GM19463 (cell line): ENCODE results near the gene KDM2A.
"Not testable (repeated sequence)": the region's sequence is repeated elsewhere in the genome, so short reads cannot be mapped to it uniquely, and the experiment has no call there.

Experiments
- ATAC-seq: cut with Tn5 transposase; IDR thresholded peaks from one replicate; pipeline ENCODE4 v1.9.1; 2021; ENCODE audit warnings: mild to moderate bottlenecking, moderate library complexity; ENCODE audit not compliant: unreplicated experiment

The KDM2A gene

DNA sequence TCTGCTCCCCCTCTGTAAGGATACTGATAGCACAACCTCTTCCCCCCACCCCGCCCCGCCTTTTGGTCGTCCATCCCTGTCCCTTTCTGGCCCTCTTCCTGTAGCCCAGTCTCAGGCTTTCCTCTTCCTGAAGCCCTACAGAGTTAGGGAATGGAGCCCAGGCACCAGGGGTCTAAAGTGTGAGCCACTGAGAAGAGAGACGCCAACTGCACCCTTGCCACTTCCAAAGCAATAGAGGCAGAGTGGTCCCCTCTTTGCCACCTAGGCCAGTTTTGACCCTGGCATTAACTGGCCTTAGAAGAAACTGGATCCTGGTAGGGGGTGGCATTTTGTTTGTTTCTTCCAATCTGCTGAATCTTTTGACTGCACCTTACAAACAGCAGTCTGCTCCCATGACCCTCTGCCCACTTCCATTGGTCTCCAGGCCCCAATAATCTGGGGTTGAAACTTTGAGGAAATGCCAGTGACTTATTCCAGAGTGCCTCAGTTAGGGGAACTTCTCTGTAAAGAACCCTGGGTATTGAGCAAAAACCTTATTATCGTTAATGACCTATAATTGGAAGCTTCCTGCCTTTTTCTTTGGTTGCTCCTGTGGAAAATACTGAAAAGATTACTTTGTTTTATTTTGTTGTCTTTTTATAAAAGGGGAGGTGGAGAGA is 137.5 kb downstream of the KDM2A start:
- ATAC-seq = no peak

DNA sequence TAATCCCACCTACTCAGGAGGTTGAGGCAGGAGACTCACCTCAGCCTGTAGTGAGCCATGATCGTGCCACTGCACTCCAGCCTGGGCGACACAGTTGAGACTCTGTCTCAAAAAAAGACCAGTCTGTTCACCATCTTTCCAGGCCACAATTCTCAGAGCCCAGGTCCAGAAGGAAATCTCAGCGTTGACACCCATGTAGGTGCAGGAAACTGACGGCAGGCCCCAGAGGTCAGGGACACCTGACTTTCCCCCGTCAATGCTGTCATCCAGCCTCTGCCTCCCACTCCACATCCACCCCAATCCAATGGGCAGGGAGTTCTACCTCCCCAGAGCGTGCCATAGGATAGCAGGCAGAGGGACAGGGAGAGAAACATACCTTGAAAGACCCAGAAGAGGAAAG is 141.3 kb downstream of the KDM2A start:
- no peak for ATAC-seq

DNA sequence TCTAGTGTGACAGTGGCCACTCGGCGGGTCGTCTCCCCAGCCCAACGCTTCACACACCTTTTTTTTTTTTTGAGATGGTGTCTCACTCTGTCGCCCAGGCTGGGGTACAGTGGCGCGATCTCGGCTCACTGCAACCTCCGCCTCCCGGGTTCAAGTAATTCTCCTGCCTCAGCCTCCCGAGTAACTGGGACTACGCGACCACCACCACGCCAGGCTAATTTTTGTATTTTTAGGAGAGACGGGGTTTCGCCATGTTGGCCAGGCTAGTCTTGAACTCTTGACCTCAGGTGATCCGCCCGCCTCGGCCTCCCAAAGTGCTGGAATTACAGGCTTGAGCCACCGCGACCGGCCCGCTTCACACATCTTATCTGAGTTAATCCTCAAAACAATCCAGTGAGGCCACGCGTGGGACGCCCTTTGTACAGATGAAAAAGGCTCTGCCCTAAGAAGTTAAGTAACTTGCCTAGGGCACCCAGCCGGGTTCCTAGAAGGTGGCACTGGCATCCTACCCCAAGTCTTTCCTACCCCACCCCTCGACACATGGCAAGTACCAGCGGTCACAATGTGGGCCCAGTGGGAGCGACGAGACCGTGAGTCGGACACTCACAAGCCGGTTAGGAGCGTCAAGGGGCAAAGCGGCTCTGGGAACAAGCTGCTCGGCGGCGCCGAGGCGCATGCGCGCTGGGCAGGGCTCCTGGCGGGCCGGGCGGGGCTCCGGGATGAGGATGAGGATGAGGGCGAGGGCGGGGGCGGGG is 142.0 kb downstream of the KDM2A start:
- not testable (repeated sequence) for ATAC-seq

DNA sequence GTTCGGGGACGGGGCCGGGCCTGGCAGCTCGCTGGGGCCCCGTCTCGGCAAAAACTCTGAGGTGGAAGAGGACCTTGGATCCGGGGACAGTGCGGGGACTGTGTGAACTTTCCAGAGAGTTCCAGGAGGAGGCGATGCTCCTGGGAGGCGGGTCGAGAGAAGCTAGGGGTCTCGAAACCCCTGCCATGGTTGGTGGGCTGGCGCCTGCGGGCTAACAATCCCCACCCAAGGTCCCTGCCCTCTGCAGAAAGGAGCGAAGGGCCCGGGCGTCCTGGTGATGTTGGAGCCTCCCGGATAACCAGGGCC is 142.5 kb downstream of the KDM2A start:
- no peak for ATAC-seq

DNA sequence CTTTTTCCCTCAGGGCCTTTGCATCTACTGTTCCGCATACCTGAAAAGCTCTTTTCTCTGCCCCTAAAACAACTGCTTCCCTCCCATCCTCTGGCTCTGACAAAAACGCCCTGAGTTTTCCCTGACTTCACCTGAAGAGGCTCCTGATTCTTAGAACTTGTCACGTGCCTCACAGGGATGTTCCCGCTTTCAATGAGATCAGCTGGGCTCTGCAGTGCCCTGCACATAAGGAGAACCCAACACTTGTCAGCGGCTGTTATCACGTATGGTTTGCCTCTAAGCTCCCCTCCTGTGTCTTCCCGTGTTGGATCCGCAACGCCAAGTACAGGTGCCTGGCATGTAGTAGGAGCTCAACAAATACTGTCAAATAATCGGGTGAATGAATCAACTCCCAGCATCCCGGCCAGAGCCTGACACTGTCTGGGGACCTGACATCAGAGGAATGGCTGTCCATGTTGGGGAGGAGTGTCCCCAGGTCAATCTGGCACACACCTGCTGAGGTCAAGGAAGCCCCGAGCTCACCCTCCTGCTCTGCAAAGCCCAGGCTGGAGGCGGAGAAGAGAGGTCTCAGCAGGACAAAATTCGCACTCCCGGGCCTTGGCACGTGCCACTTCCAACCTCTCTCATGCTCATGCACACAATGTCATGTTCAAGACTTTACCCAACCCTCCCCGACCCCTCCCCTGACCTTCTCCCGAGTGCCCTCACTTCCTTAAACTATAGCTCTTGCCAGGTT is 143.1 kb downstream of the KDM2A start:
- ATAC-seq = no peak

DNA sequence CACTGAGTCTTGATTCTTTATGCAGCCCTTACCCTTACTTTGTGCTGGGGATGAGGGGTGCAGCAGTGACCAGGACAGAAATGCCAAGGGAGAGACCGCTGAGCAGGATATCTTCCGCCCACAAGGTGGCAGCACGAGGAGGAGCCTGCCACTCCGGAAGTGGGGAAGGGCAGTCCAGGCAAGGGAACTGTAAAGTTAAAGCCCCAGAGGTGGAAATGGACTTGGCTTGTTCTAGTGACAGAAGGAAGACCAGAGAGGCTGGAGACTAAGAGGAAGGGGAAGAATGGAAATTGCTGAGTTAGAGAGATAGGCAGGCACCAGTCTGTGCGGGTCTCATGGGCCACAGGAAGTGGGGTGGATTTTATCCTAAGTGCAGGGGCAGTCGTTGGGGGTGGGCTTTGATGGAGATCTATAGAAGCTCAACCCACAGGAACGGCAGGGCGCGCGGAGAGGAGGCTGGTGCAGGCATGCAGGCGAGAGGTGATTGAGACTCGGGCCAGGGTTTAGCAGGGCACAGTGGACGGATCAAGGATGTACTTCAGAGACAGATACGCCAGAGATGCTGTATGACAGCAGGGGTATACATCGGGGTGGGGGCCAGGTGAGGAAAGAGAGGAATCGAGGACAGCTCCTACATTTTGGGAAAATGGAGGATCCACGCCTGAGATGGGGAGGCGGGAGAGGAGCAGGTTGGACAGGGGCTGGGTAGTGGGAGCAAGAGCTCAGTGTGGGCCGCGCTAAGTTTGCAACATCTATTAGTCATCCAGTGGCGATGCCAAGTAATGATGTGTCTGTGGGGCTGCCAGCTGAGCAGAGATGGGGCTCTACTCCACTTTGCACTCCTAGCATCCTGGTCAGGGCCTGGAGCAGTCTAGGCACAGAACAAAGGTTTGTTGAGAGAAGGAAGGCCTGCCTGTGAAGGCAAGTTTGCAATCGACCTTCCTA is 143.9 kb downstream of the KDM2A start:
- ATAC-seq = no peak

DNA sequence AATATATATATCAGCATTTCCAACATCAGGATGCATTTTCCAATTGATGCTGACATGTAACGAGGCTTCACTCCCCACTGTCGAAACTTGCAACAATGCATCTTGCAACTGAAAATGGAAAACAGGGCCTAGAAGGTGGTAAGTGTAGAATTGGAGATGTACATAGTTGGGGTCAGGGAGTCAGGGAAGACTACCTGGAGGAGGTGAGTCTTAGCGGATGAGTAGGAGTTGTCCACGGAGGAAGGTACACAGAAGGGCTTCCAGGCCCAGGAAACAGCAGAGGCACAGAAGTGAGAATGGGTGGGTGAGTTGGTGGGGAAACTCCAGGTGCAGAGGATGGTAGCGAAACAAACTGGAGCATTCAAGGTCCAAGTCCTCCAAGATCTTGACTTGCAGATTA is 145.2 kb downstream of the KDM2A start:
- ATAC-seq = no peak

DNA sequence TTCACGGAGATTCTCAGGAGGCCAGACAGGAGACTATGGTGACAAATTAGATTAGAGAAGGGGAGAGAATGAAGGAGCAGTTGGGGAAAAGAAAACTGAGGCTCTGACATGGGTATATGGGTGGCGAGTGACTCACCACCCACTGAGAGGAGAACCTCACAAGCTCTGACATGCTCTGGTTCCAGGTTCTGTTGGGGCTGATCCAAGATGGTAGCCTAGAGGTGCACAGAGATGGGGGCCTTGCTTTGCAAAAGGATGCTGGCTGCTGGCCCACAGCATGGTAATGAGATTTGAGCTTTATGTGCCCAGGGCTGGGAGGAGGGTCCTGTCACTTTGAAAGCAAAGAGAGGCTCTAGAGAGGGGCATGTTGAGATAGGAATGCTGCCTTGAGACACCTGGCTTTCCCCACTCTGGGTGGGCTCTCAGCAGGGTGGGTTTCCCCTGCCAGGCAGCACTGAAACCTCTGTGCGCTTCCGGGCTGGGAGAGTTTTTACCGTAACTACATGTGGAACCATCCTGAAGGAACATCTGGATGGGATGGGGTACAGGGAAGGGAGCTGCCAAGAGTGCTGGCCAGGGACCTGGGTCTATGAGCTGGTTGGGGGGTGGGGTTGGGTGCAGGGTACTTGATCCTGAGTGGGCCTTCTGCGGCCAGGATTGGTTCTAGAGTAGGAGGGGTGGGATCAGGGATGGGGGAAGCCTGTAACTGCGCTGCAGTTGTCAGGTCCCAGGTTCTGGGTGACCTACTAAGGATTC is 146.0 kb downstream of the KDM2A start:
- no peak for ATAC-seq

DNA sequence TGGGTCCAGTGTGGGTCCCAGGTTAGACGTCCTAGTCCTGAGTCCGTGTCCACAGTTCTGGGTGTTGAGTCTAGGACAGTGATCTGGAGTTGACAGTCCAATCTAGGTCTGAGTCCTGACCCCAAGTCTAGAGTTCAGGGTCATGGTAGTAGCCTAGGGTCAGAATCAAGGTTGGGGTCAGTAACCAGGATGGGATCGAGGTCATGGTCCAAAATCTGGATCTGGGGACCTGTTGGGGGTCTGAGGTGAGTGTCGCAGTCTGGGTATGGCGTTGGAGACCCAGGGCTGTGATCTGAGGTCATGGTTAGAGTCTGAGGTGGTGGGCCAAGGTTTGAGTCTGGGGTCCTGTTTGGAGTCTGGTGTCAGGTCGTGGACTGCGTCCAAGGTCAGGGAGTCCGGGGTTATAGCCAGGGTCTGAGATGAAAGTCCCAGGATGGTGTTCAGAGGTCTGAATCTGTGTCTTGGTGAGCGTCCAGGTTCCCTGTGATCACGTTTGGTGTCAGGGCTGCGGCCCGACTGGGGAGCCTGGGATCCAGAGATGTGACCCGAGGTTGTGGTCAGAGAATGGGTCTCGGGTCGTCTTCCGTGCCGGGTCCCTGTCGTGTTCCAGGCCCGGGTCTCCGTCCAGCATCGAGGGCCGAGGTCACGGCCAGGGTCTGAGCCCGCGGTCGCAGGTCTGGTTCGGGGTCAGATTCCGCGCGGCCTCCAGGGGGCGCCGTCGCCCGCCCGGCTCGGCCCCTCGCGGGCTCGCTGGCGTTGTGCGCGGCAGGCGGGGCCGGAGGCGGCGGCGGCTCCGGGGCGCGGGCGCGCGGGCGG is 146.8 kb downstream of the KDM2A start:
- ATAC-seq = no peak

DNA sequence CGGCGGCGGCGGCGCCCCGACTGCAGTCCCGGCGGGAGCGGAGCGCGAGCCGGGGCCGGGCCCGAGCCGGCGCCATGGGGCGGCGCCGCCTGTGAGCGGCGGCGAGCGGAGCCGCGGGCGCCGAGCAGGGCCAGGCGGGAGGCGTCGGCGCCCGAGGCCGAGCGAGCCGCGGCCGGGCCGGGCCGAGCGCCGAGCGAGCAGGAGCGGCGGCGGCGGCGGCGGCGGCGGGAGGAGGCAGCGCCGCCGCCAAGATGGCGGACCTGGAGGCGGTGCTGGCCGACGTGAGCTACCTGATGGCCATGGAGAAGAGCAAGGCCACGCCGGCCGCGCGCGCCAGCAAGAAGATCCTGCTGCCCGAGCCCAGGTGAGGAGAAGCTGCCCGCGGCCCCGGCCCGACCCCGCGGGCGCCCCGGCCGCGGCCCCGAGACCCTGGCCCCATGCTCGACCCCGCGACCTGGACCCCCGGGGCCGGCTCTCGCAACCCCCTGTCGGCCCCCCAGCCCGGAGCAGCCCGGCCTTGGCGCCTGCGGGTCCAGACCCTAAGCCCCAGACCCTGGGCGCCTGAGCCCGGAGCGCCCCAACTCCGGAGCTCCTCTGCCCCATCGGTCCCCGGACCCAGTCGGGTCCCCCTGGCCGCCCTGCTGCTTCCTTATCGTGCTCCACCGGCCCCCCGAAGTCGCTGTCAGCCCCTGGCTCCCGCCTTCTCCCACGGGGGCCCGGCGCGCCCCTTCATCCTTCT is 147.6 kb downstream of the KDM2A start, which contains the start of gene GRK2:
GRK2 (plus strand) TSS at position 25 of the 739 bp plus-strand sequence; CDS start at position 252, 227 bp downstream.
- ATAC-seq = no peak

DNA sequence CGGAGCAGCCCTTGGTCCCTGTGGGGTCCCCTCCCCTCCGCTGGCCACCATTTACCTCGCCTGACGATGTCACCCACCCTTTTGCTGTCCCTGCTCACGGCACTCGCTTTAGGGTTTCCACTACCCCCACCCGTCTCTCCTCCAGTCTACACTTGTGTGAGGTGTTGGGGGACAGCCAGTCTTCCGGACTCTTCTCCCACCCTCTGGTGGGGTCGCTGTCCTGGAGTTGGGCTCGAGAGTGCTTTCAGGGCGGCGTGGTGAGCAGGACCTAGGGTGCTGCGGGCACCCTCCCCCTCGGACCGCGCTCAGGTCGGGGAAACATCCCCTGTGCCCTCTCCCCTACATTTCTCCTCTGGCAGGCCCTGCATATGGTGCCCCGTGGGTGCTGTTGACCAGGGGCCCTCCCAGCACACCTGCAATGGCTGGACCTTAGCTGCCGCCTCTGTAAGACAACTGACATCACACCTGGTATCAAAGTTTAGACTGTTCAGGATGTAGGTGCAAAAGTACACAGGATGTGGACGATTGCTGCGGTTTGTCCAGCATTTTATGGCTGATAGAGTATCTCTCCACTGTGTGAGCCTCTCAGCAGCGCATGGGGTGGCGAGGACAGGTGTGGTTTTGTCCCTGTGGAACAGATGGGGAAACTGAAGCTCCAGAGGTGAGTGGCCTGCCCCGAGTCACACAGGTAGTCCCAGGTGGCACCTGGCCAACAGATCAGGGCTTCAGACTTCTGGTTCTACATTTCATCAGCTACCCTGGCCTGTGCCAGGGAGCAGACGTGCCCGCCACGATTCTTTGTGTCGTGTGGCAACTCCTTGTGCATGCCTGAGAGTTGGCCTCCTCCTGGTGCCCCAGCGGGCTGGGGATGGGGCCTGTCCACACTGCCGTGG is 148.4 kb downstream of the KDM2A start:
- ATAC-seq = no peak

DNA sequence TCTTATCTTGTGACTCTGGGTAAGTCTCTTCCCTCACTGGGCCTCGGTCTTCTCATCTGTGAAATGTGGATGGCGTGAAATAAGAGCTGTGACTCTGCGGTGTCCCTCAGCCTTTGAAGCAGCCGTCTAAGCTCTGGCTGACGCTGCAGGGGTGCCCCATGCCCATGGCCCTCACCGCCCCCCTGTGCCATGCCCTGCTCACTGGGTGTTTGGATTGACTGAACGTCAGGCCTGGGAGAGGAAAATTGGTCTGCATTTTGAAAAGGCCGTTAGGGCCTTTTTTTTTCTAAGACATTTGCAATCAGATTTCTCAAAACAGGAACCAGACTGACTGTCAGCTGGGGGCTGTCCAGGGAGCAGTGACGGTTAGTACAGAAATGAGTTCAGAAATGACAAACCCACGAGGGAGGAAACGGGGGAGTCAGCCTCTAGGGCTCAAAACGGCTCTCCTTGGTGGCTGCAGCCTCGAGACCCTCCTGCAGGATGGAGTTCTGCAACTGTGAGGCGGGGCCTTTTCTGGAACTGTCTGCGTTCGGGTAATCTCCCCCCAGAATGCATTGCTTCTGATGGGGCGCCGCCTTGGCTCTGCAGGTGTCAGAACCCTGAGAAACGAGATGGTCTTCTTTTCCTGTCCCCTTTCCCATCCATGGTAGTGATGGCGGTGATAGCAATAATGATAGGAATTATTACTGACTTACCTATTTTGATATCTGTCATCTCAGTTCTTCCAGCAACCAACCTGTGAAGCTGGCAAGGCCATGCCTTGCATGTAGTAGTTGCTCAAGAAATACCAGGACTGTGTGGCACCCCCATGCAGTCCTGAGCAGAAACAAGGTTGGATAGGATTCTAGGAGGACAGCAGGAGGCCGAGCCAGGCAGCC is 149.3 kb downstream of the KDM2A start:
- peak; percentile 37 for ATAC-seq

DNA sequence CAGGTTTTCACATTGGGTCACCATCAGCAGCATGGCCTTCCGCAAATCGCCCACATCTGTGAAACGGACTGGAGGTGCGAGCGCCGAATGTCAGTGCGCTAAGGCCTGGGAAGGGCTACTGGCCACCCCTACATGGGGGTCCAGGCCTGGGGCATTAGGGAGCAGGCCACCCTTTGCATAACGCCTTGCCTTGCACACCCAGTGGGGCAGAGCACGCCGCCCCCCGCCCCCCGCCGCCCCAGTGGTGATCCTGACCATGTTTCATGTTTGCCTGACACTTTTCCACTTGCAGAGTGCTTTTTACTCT is 149.9 kb downstream of the KDM2A start:
- ATAC-seq = no peak

DNA sequence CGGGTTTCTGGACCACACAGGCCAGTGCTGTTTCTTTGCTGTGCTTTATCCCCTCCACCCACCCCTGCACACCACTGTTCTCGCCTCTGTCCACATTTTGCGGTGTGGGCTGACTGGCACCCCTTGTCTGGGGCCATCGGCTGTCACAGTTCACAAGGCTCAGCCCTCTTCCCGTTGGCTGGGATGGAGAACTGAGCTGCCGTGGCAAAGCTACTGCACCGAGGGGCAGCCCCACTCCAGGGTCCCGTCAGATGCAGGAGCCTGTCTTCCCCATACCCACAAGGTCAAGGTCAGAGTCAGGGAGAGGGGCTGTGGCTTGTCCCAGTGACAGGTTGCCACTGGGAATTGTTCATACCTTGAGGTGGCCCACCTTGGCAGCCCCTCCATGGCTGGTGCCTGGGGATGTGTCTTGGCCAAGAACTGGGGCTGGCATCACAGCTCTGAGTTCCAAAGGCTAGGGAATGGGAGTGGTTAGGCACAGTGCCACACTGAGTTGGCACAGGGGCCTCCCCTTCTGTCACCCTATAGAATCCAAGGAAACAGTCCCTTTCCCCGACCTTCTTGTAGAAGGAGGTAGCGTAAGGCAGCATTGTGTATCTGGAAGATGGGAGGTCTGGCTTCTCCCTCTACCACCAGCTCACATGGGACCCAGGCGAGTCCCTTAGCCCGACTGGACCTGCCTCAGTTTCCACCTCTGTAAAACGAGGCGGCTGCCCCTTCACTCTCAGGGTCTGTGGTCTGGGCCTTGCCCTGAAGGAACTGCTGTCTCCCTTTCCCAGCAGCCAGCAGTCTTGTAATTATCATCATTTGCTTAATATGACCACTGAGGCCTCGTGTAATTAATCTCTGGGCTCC is 150.6 kb downstream of the KDM2A start:
- no peak for ATAC-seq

DNA sequence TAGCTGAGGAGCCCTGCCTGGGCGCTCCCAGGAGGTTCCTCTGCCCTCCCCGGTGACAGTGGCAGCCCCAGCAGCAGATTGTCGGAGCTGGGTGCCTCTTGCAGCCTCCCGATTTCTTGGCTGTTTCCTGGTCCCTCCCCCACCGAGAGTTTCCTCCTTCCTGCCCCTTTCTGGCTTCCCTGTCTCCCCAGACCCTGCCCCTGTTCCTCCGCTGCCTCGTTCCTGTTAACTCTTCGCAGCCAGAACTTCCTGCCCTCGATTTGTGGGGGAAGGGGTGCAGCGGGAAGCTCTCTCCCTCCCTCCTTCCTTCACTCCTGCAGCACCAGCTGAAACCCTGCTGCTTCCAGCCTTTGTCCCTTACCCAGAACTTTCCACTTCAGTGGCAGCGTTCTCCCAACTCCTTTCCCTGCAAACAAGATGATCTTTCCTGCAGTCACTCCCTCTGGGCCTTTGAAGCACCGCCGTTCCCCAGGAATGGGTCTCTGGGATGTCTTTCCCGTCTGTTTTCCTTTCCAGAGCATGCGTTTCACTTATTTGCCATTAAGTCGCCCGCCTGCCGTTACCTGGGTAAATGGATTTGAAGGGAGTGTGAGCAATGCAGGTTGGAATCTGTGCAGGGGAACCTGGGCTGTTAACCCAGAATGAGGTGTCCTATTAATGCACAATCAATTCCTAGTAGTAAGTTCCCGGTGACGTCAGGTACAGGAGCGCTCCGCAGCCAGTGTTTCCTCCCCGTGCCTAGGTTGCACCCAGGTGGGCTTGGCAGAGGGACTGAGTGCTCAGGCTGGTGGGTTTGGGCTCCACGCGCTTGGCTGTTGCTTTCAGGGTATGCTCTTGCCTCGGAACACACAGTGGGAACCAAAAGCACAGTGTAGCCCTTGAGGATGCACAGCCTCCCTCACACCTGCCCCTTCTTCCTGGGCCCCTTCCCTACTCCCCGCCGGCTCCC is 151.5 kb downstream of the KDM2A start:
- ATAC-seq = no peak
